Testis (tissue), 3 donors: Measurements from ENCODE around the gene WBP4. TPM values are rescaled to one million over a fixed set of nuclear protein-coding genes. Genes with fewer than 3 reads are reported as not detected.

Source experiments
- DNase-seq: peaks from one replicate; pipeline ENCODE4 v3.0.0-alpha.2; 2019
- H3K27ac ChIP-seq, 2 donors: fragments of 200-600 bp; sonication (generic); one replicate each; pipeline ENCODE4 v1.5.1; 2019
- H3K27me3 ChIP-seq: fragments of 200-600 bp; sonication (generic); one replicate; pipeline ENCODE4 v1.5.1; 2019
- H3K36me3 ChIP-seq: fragments of 200-600 bp; sonication (generic); one replicate; pipeline ENCODE4 v1.5.1; 2017; ENCODE audit warnings: low read depth; ENCODE audit errors: missing control alignments
- H3K4me1 ChIP-seq: fragments of 200-600 bp; sonication (generic); one replicate; pipeline ENCODE4 v1.5.1; 2019
- H3K4me3 ChIP-seq, 2 donors: fragments of 200-600 bp; sonication (generic); one replicate each; pipeline ENCODE4 v1.5.1; 2017 to 2019
- H3K9me3 ChIP-seq: fragments of 200-600 bp; sonication (generic); one replicate; pipeline ENCODE4 v1.5.1; 2017
- CTCF ChIP-seq, 3 experiments: fragments of 450-650 bp in 2 of 3; fragments of 200-600 bp in 1 of 3; sonication (generic) in 1 of 3; IDR thresholded peaks; one replicate each; pipeline ENCODE4 v1.5.1; 2016 to 2019; ENCODE audit warnings: antibody characterized with exemption in 3 of 3, mild to moderate bottlenecking in 2 of 3, moderate library complexity in 1 of 3
- POLR2A ChIP-seq: fragments of 450-650 bp; IDR thresholded peaks from one replicate; pipeline ENCODE4 v1.6.1; 2017; ENCODE audit warnings: antibody characterized with exemption, mild to moderate bottlenecking, moderate library complexity
- WGBS, 2 donors: methylation state at CpG; one replicate each; pipeline ENCODE4 v1.1.5; 2018; 5-methylcytosine and 5-hydroxymethylcytosine counted together
- intact Hi-C: fragments of 100-400 bp; cut with DNase I; formaldehyde crosslinking; loops from one replicate; pipeline ENCODE4 v1.15.1; 2023; ENCODE audit warnings: low total_unique reads
- polyA plus RNA-seq: library from polyadenylated mRNA; stranded (reverse); fragments of 350-450 nt; fragmentation: Illumina TruSeq; extraction: RNeasy Lipid Tissue Mini Kit (QIAGEN cat#74804); gene quantifications from one replicate; pipeline ENCODE4 v1.2.3, GENCODE V29; 2014; ENCODE audit warnings: low read depth, low replicate concordance; ENCODE audit not compliant: insufficient read depth
- total RNA-seq, 2 donors: library from RNA; depleted of rRNA; stranded (reverse); fragments of >200 nt; gene quantifications; one replicate each; pipeline ENCODE4 v1.2.3, GENCODE V29; 2016

Gene WBP4
- total and polyA plus RNA-seq, 3 donors from 2014 or later = 7.0 to 19.8 (median 17.9) TPM

GRCh38 chr13:41019578-41020347 lies 41.5 kb upstream of the WBP4 start:
- TF ChIP-seq CTCF (IDR thresholded peaks at IDR 0.05) = no peak
- TF ChIP-seq POLR2A = no peak
- DNase-seq = no peak
- 63 to 71% methylated on average over 2 of the region's 2 CpGs for WGBS, 2 donors
- intact Hi-C loops = no loop called here
- peak overlapping the region in 1 of 2 donors; percentile 71 for H3K27ac ChIP-seq
- no peak overlapping the region for H3K4me3 ChIP-seq
- H3K36me3 ChIP-seq = no peaks in the 10 kb centered on the region
- H3K27me3 ChIP-seq = no peaks in the 10 kb centered on the region
- H3K9me3 ChIP-seq = no peaks in the 10 kb centered on the region
- peaks cover 7% of the 10 kb centered on the region for H3K4me1 ChIP-seq

GRCh38 chr13:41025518-41025917 lies 35.8 kb upstream of the WBP4 start:
- no peaks in the 10 kb centered on the region for H3K4me1 ChIP-seq
- intact Hi-C loops = no loop called here
- H3K9me3 ChIP-seq = no peaks in the 10 kb centered on the region
- no peaks in the 10 kb centered on the region for H3K27me3 ChIP-seq
- 70 to 75% methylated on average over 4 of the region's 4 CpGs for WGBS, 2 donors
- no peak overlapping the region for H3K4me3 ChIP-seq
- no peak for DNase-seq
- H3K36me3 ChIP-seq = no peaks in the 10 kb centered on the region
- TF ChIP-seq POLR2A (no peak), CTCF (IDR thresholded peaks at IDR 0.05) (no peak)
- H3K27ac ChIP-seq = no peak overlapping the region

DNA sequence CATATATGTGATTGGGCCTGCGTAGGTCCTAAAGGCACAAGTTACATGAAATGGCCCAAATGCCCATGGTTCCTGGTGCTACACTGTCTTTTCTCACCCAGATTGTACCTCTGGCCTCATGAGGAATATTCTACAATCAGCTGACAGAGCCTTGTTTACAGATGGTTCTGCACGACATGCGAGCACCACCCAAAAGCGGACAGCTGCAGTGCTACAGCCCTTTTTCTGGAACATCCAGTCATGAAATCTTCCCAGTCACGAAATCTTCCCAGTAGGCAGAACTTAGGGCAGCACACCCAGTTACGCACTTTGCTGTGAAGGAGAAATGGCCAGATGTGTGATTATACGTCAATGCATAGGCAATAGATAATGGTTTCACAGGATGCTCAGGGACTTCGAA lies 34.5 kb upstream of the WBP4 start:
- intact Hi-C loops = no loop called here
- H3K36me3 ChIP-seq = no peaks in the 10 kb centered on the region
- no peaks in the 10 kb centered on the region for H3K4me1 ChIP-seq
- no peak overlapping the region for H3K27ac ChIP-seq
- H3K27me3 ChIP-seq = no peaks in the 10 kb centered on the region
- H3K9me3 ChIP-seq = no peaks in the 10 kb centered on the region
- H3K4me3 ChIP-seq = no peak overlapping the region
- TF ChIP-seq POLR2A = no peak
- no peak for TF ChIP-seq CTCF (IDR thresholded peaks at IDR 0.05)
- 92 to 94% methylated on average over 8 of the region's 8 CpGs for WGBS, 2 donors
- no peak for DNase-seq

DNA sequence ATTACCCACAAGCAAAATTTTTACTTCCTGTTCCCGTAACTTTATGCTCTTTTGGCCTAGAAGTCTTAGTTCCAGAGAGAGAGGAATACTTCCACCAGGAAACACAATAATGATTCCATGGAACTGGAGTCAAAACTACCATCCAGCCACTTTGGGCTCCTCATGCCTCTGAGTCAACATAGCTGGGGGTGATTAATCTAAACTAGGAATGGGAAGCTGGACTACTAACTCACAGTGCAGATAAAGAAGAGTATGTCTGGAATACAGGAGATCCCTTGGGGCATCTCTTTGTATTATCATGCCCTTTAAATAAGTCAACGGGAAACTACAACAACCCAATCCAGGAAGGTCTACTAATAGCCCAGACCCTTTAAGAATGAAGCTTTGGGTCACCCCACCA lies 33.3 kb upstream of the WBP4 start:
- no peaks in the 10 kb centered on the region for H3K36me3 ChIP-seq
- TF ChIP-seq CTCF (IDR thresholded peaks at IDR 0.05) (no peak), POLR2A (no peak)
- H3K4me1 ChIP-seq = no peaks in the 10 kb centered on the region
- WGBS, 2 donors = 73 to 81% methylated on average over 2 of the region's 2 CpGs
- no peaks in the 10 kb centered on the region for H3K9me3 ChIP-seq
- H3K27ac ChIP-seq = no peak overlapping the region
- intact Hi-C loops = no loop called here
- DNase-seq = no peak
- no peaks in the 10 kb centered on the region for H3K27me3 ChIP-seq
- no peak overlapping the region for H3K4me3 ChIP-seq

DNA sequence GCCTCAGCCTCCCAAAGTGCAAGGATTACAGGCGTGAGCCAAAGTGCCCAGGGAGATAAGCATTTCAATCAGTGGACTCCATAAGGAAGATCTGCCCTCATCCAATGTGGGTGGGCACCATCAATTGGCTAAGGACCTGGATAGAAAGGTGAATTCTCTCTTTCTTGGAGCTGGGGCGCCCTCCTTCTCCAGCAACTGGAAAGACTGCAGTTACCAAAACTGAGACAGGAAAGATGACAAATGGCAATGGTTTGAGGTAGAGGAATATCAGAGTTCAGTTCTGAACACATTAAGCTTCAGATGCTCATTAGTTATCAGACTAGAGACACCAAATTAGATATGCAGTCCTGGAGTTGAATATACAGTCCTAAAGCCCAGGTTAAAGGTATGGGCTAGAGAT lies 31.7 kb upstream of the WBP4 start:
- Histone ChIP-seq H3K4me1 (no peaks in the 10 kb centered on the region), H3K36me3 (no peaks in the 10 kb centered on the region), H3K27ac (no peak overlapping the region), H3K4me3 (no peak overlapping the region), H3K9me3 (no peaks in the 10 kb centered on the region), H3K27me3 (no peaks in the 10 kb centered on the region)
- intact Hi-C loops = no loop called here
- WGBS, 2 donors = 94 to 96% methylated on average over 2 of the region's 2 CpGs
- TF ChIP-seq CTCF (IDR thresholded peaks at IDR 0.05) = no peak
- no peak for DNase-seq
